HFFc6 (cell line): ENCODE results near the gene ICAM1. TPM values are rescaled to one million over a fixed set of nuclear protein-coding genes. Genes with fewer than 3 reads are reported as not detected.

Source experiments
- DNase-seq: peaks from one replicate; pipeline ENCODE4 v3.0.0-alpha.2; 2018
- H3K27ac Mint-ChIP-seq: 2 replicates; pipeline ENCODE4 v1.8.0; 2020; ENCODE audit warnings: mild to moderate bottlenecking, mixed read lengths
- H3K27me3 Mint-ChIP-seq: 2 replicates; pipeline ENCODE4 v1.8.0; 2021; ENCODE audit warnings: mild to moderate bottlenecking, moderate library complexity, mixed read lengths; ENCODE audit not compliant: insufficient read depth
- H3K36me3 Mint-ChIP-seq: 2 replicates; pipeline ENCODE4 v1.8.0; 2021; ENCODE audit warnings: low read depth, mixed read lengths
- H3K4me1 Mint-ChIP-seq: 2 replicates; pipeline ENCODE4 v1.8.0; 2020; ENCODE audit warnings: low read depth, mixed read lengths
- H3K4me3 Mint-ChIP-seq: 2 replicates; pipeline ENCODE4 v1.8.0; 2020; ENCODE audit warnings: mild to moderate bottlenecking, moderate library complexity, mixed read lengths
- H3K9me3 Mint-ChIP-seq: 2 replicates; pipeline ENCODE4 v1.8.0; 2020; ENCODE audit warnings: mild to moderate bottlenecking, mixed read lengths
- CTCF ChIP-seq: fragments of 200-600 bp; sonication (generic); IDR thresholded peaks from 2 replicates; pipeline ENCODE4 v1.5.0; 2021; ENCODE audit warnings: antibody characterized with exemption, mild to moderate bottlenecking
- total RNA-seq, 6 experiments: library from RNA; stranded (reverse); fragmentation: NEBNext Ultra II Directional; extraction: Animal tissue kit (Norgen Biotek cat#: 25700); gene quantifications; 2 replicates in 1 of 6; 3 replicates in 5 of 6; pipeline ENCODE4 v1.2.3, GENCODE V29; 2021

The ICAM1 gene
- total RNA-seq, 6 experiments from 2014 or later, result 5.0 to 10.1 (median 8.5) TPM

- DNase-seq, result no peak
- no peak for TF ChIP-seq CTCF
- Mint-ChIP-seq H3K27ac (no peak overlapping the region), H3K4me3 (no peak overlapping the region), H3K27me3 (no peaks in the 10 kb centered on the region; the same call in 1 of the 2 replicates), H3K9me3 (no peaks in the 10 kb centered on the region), H3K4me1 (peaks cover 24% of the 10 kb centered on the region), H3K36me3 (peaks cover 25% of the 10 kb centered on the region)
Measured at GRCh38 chr19:10256970-10257615, 13.8 kb upstream of the ICAM1 start.

- no peak for DNase-seq
- Mint-ChIP-seq H3K27me3 (no peaks in the 10 kb centered on the region; the same call in 1 of the 2 replicates), H3K27ac (no peak overlapping the region), H3K4me1 (peaks cover 17% of the 10 kb centered on the region), H3K36me3 (peaks cover 25% of the 10 kb centered on the region), H3K4me3 (no peak overlapping the region), H3K9me3 (no peaks in the 10 kb centered on the region)
- TF ChIP-seq CTCF, result no peak
Measured at GRCh38 chr19:10258080-10258710, 12.7 kb upstream of the ICAM1 start.

GRCh38 chr19:10259162-10259905 lies 11.6 kb upstream of the ICAM1 start:
- Mint-ChIP-seq H3K36me3 (peaks cover 25% of the 10 kb centered on the region), H3K27me3 (no peaks in the 10 kb centered on the region), H3K4me1 (peaks cover 10% of the 10 kb centered on the region), H3K9me3 (no peaks in the 10 kb centered on the region), H3K27ac (no peak overlapping the region), H3K4me3 (no peak overlapping the region)
- DNase-seq, result peak; percentile 78
- TF ChIP-seq CTCF, result peak; percentile 86

GRCh38 chr19:10260141-10260584 lies 10.8 kb upstream of the ICAM1 start:
- Mint-ChIP-seq H3K27me3 (no peaks in the 10 kb centered on the region), H3K9me3 (no peaks in the 10 kb centered on the region)
- DNase-seq, result no peak

GRCh38 chr19:10262771-10263170 lies 8.1 kb upstream of the ICAM1 start:
- no peak overlapping the region for H3K4me3 Mint-ChIP-seq
- DNase-seq, result peak; percentile 26
- H3K9me3 Mint-ChIP-seq, result no peaks in the 10 kb centered on the region
- no peaks in the 10 kb centered on the region for H3K4me1 Mint-ChIP-seq
- TF ChIP-seq CTCF, result no peak
- H3K27ac Mint-ChIP-seq, result no peak overlapping the region
- H3K36me3 Mint-ChIP-seq, result peaks cover under 1% of the 10 kb centered on the region
- no peaks in the 10 kb centered on the region for H3K27me3 Mint-ChIP-seq

More at GRCh38 chr19:10260141-10260584, 10.8 kb upstream of the ICAM1 start:
- Mint-ChIP-seq H3K27ac (no peak overlapping the region), H3K4me3 (no peak overlapping the region), H3K36me3 (peaks cover 17% of the 10 kb centered on the region), H3K4me1 (peaks cover 6% of the 10 kb centered on the region)
- TF ChIP-seq CTCF, result no peak
